GM21723 (cell line): ENCODE data around the gene CELA3A.
"Not testable (repeated sequence)": the region's sequence is repeated elsewhere in the genome, so short reads cannot be mapped to it uniquely, and the experiment has no call there.

Experiments used
- ATAC-seq: cut with Tn5 transposase; IDR thresholded peaks from one replicate; pipeline ENCODE4 v1.9.1; 2021; ENCODE audit warnings: mild to moderate bottlenecking, moderate library complexity; ENCODE audit not compliant: unreplicated experiment

CELA3A gene

DNA sequence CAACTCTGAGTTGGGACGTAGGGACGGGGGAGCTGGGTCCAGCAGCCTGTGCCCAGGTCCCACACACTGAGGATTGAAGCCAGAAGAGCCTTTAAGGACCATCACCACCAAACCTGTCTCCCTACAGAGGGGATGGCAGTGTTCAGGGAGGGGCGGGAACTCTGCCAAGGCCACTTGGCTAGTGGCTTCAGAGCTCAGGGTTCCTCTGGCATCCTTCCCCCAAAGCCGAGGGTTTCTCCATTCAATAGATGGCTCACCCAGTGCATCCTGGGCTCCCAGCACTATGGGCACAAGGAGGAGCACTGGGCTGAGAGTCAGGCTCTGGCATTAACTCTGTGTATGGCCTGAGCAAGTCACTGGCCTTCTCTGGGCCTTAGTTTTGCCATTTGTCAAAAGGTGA, 20.2 kb upstream of the CELA3A start:
- ATAC-seq, result not testable (repeated sequence)

DNA sequence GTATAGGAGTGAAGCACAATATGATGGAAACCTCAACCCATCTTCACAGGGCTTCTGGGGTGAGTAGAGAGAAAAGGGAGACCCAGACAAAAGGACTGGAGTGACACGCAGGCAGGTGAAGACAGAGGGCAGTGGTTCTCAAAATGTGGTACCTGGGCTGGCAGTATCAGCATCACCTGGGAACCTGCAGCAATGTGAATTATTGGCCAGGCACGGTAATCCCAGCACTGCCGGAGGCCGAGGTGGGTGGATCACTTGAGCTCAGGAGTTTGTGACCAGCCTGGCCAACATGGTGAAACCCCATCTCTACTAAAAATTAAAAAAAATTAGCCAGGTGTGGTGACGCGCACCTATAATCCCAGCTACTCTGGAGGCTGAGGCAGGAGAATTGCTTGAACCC, 19.3 kb upstream of the CELA3A start:
- ATAC-seq, result not testable (repeated sequence)

DNA sequence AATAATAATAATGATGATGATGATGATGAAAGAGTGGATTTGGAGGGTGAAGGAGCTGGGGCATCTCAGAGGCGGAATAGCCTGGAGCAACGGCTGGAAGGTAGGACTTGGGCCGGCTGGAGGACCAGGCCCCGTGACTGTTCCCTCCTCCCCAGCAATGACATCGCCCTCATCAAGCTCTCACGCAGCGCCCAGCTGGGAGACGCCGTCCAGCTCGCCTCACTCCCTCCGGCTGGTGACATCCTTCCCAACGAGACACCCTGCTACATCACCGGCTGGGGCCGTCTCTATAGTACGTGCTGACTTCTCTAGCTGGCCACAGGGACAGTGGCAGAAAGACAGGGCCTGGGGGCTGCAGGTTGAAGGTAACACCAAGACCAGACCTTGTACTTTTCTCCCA, 17.9 kb upstream of the CELA3A start:
- ATAC-seq, result not testable (repeated sequence)

DNA sequence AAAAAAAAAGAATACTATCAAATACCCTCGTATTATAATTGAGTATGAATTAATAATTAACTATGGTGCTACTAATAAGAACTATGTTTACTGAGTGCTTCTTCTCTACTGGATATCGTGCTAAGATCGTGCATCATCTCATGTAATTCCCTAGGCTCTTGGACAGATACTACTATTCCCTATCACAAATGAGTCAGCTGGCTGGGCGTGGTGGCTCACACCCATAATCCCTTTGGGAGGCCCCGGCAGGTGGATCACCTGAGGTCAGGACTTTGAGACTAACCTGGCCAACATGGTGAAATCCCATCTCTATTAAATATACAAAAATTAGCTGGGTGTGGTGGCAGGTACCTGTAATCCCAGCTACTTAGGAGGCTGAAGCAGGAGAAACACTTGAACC, 15.6 kb upstream of the CELA3A start:
- not testable (repeated sequence) for ATAC-seq

DNA sequence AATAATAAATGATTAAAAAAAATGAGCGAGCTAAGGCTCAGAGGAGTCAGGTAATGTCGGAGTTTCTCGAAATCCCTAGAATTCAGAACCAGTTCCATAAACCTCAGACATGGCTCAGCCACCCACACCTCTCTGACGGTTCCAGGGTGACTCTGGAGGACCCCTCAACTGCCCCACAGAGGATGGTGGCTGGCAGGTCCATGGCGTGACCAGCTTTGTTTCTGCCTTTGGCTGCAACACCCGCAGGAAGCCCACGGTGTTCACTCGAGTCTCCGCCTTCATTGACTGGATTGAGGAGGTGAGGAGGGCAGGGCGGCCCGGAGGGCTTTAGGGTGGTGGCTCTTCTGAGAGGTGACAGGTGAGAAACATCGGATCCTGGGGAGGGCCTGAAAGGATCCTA, 15.1 kb upstream of the CELA3A start:
- ATAC-seq, result not testable (repeated sequence)

DNA sequence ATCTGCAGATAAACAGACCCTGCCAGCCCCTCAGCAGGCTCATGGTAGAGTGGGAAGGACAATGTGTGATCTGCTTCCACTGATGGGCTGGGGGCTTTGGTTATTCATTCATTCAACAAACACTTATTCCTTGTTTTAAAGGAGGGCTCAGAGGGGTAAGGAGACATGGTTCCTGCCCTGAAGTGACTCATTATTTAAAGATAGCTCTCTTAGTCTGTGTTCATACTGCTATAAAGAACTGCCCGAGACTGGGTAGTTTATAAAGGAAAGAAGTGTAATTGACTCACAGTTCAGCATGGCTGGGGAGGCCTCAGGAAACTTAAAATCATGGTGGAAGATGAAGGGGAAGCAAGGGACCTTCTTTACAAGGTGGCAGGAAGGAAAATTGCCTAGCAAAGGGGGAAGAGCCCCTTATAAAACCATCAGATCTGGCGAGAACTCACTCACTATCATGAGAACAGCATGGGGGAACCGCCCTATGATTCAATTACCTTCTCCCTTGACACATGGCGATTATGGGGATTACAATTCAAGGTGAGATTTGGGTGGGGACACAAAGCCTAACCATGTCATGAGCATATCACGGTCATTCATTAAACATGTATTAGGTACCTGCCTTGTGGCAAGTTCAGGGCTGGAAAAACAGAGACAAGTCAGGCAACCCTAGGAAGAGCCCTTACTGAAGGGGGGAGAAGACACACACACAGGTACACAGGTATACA, 11.6 kb upstream of the CELA3A start:
- not testable (repeated sequence) for ATAC-seq

DNA sequence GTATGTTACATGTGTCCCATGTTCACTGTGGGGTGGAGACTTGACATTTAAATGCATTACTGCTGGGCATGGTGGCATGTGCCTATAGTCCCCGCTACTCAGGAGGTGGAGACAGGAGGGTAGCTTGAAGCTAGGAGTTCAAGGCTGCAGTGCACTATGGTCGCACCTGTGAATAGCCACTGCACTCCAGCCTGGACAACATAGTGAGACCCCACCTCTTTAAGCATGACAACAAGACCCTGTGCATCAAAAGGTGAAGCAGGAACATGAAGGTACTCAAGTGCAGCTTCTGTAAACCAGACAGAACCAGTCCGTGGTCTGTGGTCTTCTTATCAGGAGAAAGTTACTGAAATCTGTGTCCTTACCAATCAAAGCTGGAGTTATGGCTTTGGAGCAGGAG, 9.3 kb upstream of the CELA3A start:
- not testable (repeated sequence) for ATAC-seq

DNA sequence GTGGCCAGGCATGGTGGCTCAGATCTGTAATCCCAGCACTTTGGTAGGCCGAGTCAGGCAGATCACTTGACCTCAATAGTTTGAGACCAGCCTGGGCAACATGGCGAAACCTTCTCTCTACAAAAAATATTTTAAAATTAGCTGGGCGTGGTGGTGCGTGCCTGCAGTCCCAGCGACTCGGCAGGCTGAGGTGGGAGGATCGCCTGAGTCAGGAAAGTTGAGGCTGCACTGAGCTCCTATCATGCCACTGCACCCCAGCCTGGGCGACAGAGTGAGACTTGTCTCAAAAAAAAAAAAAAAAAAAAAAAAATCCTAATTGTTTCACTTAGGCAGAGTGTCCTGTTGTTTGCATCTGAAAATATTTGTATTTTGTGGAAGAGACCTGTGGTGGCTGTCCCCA, 6.7 kb upstream of the CELA3A start:
- not testable (repeated sequence) for ATAC-seq

DNA sequence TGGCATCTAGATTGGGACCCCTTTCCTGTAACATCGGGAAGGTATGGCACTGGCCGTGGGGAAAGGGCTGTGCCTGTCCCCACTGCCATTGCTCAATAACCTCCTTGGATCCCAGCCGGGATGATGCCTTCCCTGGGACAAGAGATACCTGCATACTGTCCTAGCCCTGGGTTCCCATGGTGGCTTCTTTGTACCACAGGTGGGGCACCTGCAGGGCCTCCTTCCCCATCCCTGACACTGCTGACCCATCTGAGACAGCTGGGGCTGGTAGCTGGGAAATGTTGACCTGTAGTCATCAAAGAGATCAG, 4.8 kb upstream of the CELA3A start:
- ATAC-seq, result not testable (repeated sequence)

DNA sequence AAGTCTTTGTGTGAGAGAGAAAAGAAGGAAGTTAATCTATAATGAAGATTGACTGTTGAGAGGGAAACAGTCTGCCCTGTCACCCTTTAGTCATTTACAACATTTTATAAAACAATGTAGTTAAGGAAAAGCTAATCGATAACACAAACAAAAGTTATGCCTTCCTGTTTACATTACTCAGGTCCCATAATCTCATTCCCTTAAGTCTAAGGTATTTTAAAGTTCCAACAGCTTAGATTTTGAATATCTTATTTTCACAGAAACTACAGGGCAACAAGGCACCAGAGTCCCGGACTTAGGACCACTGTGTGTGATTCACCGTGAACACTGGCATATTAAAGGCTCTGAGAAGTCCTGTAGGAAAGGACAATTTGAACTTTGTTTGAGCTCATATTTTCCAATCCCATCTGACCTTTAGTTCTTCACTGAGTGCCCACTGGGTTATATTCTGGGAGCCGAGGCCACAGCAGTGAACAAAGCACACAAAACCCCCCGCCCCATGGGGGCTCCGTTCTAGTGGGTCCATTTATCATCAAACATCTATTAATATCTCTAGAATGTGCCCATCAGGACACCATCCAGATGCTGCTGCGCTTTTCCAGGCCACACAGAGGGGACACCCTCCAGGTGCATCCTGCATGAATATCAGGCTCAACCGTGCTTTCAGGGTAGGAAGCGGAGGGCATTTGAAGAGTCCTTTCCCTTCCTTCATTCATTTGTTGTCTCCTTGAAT, 3.4 kb upstream of the CELA3A start:
- ATAC-seq, result not testable (repeated sequence)

DNA sequence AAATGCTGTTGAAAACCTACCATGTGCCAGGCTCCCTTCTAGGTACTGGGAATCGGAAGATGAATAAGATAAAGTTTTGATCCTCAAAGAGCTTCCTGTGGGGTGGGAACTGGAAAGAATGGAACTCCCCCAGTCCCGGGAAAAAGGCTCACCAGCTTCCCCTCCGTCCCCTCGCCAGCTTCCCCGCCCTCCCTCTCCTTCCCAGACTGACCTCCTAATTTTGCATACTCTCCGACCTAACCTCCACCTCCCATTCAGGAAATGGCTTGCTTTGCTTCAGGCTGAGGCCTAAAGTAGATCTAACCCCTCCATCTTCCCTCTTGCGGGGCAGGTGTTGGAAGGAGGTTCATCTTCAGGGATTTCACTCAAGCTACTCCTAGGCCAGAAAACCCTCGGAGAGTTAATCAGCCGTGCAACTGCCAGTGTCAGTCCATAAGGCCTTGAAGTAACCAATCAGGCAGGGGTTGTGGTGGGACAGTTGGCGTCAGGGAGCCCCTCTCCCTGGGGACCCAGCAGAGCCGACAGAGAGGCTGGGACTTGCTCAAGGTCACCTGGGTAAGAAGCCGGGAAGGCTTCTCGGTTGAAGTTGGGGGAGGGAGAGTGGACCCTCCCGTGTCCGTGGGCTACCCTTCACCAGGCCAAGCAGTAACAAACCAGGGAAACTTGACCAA, 2.7 kb upstream of the CELA3A start:
- ATAC-seq, result not testable (repeated sequence)

DNA sequence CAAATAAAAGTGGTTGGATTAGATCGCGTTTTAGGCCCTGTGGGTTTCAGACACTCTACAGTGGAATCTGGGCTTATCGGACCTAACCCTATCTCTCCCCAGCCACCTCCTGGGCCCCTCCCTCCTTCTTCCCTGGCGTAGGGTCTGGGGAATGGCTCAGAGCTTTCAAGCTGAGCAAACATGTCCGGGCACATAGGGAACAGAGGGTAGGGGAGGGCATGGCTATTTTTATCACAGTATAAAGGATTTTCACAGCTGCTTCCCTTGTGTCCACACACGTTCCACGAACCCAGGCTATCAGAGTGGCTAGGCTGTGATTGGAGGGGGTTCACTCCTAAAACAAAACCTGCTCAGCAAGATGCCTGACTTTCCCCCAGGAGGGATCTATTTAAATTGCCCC, 1.8 kb upstream of the CELA3A start:
- not testable (repeated sequence) for ATAC-seq

DNA sequence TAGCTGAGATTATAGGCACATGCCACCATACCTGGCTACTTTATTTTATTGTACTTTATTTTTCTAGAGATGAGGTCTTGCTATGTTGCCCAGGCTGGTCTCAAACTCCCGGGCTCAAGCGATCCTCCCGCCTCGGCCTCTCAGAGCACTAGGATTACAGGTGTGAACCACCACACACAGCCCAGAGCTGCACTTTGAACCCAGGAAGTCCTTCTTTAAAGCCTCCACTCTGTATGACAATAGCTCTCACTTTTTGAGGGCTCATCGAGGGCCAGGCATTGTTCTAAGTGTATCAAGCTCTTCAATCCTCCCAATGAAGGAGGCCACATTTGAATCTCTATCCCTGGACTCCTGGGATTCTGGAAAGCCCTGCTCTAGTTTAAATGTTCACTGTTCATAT, 1.0 kb downstream of the CELA3A start:
- not testable (repeated sequence) for ATAC-seq

DNA sequence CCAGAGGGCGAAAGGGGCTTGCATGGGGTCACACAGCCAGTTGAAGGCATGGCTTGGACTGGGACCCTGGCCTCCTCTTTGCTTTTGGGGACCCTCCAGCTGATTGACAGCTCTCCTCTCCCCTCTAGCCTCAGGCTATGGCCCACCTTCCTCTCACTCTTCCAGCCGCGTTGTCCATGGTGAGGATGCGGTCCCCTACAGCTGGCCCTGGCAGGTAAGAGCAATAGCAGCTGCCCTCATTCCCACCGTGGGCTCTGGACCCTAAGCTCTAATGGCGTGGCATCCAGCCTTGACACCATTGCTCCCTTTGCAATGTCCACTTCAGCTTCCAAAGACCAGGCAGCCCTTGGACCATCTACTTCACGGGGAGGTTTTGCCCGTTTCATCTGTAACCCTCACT, 1.4 kb downstream of the CELA3A start:
- not testable (repeated sequence) for ATAC-seq

DNA sequence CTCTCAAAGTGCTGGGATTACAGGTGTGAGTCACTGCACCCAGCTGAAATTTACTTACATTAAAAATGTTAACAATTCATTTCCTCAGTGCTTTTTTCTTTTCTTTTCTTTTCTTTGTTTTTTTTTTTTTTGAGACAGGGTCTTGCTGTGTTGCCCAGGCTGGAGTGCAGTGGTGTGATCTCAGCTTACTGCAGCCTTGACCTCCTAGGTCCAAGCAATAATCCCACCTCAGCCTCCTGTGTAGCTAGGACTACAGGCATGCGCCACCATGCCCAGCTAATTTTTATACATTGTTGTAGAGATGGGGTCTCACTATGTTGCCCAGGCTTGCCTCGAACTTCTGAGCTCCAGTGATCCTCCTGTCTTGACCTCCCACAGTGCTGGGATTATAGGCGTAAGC, 2.5 kb downstream of the CELA3A start:
- not testable (repeated sequence) for ATAC-seq

DNA sequence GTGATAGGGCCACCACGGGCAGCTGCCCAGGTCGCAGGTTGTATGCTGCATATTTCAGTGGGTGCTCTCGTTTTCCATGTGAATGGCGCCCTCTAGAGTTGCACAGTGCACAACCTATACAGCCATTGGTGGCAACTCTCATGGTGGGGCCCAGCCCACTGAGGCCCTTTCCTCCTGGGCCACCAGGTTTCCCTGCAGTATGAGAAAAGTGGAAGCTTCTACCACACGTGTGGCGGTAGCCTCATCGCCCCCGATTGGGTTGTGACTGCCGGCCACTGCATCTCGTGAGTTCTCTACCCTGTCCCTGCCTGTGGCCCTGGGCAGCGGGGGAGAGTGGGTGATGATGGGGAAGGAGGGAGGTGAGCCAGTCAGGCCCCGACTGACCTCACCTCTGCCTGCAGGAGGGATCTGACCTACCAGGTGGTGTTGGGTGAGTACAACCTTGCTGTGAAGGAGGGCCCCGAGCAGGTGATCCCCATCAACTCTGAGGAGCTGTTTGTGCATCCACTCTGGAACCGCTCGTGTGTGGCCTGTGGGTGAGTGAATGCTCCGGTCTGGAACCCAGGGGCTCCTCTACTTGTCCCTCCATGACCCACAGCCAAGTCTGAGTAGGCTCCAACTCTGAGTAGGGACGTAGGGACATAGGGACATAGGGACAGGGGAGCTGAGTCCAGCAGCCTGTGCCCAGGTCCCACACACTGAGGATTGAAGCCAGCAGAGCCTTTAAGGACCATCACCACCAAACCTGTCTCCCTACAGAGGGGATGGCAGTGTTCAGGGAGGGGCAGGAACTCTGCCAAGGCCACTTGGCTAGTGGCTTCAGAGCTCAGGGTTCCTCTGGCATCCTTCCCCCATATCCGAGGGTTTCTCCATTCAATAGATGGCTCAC, 4.0 kb downstream of the CELA3A start:
- not testable (repeated sequence) for ATAC-seq

DNA sequence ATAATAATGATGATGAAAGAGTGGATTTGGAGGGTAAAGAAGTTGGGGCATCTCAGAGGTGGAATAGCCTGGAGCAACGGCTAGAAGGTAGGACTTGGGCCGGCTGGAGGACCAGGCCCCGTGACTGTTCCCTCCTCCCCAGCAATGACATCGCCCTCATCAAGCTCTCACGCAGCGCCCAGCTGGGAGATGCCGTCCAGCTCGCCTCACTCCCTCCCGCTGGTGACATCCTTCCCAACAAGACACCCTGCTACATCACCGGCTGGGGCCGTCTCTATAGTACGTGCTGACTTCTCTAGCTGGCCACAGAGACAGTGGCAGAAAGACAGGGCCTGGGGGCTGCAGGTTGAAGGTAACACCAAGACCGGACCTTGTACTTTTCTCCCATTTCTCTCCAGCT, 5.3 kb downstream of the CELA3A start:
- not testable (repeated sequence) for ATAC-seq

DNA sequence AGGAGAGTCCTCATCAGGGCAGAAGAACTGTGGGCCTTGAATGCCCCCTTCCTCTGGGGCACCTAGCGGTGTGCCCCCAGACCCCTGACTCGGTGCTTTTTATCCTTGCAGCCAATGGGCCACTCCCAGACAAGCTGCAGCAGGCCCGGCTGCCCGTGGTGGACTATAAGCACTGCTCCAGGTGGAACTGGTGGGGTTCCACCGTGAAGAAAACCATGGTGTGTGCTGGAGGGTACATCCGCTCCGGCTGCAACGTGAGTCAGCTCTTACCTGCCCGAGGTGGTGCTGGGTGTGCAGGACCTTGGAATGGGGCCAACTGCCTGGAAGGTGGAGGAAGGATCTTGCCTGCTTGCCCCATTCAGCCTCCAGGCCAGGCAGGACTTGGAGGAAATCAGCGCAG, 5.8 kb downstream of the CELA3A start:
- not testable (repeated sequence) for ATAC-seq

DNA sequence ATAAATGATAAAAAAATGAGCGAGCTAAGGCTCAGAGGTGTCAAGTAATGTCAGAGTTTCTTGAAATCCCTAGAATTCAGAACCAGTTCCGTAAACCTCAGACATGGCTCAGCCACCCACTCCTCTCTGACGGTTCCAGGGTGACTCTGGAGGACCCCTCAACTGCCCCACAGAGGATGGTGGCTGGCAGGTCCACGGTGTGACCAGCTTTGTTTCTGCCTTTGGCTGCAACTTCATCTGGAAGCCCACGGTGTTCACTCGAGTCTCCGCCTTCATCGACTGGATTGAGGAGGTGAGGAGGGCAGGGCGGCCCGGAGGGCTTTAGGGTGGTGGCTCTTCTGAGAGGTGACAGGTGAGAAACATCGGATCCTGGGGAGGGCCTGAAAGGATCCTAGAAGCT, 8.1 kb downstream of the CELA3A start:
- not testable (repeated sequence) for ATAC-seq

DNA sequence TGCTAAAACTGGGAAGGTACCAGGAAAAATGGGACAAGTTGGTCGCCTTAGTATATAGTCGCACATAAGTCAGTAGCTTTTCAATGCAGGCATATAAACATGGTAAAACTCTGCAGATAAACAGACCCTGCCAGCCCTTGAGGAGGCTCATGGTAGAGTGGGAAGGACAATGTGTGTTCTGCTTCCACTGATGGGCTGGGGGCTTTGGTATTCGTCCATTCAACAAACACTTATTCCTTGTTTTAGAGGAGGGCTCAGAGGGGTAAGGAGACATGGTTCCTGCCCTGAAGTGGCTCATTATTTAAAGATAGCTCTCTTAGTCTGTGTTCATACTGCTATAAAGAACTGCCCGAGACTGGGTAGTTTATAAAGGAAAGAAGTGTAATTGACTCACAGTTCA, 11.3 kb downstream of the CELA3A start:
- ATAC-seq, result not testable (repeated sequence)
